Esophagus mucosa (tissue), 1 donor: ENCODE data around the gene KCNQ2. TPM values are rescaled to one million over a fixed set of nuclear protein-coding genes. Genes with fewer than 3 reads are reported as not detected.
"Not testable (repeated sequence)": the region's sequence is repeated elsewhere in the genome, so short reads cannot be mapped to it uniquely, and the experiment has no call there.

ENCODE experiments used
- ATAC-seq: fragments of 200-7000 bp; cut with Tn5 transposase; one replicate; pipeline ENCODE4 v1.9.1; 2020
- total RNA-seq: library from RNA; stranded (reverse); gene quantifications from one replicate; pipeline ENCODE4 v1.2.4, GENCODE V29; 2023
- donor health status: DM: yes; HTN: yes; CAD: no.

The KCNQ2 gene
- total RNA-seq, 1 donor from 2014 or later: not detected

GRCh38 chr20:63490416-63490815 lies 18.0 kb upstream of the KCNQ2 start:
- ATAC-seq: no peak

DNA sequence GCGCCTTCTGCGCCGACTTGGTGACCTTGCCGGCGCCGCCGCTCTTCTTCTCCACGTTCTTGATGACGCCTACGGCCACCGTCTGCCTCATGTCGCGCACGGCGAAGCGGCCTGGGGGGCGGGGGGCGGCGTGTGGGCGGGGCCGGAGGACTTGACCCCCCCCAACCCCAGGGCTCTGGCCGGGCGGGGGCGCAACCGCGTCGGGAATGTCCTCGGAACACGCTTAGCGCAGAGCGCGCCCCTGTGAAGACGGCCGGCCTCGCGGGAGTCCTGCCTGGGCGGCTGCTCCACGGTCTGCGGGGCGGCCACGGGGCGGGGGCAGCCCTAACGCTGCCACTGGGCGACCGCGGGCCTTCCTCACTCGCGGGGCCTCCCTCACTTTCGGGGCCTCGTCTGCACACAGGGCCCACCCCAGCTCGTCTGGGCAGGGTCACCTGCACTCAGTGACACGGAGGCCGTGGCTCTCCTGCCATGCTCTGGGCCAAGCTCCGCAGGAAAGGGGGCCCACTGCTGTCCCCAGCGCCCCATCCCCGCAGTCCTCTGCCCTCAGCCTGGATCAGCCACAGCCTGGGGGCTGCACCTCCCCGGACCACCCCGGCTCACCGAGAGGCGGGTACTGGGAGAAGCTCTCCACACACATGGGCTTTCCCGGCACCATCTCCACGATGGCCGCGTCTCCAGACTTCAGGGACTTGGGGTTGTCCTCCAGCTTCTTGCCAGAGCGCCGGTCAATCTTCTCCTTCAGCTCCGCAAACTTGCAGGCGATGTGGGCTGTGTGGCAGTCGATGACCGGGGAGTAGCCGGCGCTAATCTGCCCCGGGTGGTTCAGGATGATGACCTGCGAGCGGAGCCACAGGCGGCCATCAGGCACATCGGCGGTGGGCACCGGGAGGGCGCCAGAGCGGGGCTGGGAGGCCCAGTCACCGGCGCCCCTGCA lies 16.1 kb upstream of the KCNQ2 start:
- peak; percentile 4 for ATAC-seq

DNA sequence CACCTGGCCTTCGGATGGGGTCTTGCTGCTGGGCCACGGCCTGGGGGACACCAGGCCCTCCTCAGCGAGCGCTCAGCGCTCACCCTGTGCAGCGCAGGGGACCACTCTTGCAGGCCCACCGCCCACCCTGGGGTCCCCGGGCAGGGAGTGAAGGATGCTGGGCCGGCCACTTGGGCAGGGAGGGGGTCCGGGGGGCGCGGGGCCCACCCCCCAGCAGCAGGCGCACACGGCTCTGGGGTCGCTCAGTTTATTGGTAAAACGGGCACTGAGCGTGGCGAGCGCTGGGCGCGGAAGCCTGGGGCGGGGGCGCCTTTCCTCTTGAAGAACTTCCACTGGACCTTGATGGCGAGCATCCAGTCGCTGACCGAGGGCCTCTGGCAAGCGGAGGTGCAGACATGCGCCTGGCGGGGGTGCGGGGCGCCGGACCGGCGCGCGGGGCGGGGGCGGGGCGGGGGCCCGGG lies 15.4 kb upstream of the KCNQ2 start:
- no peak for ATAC-seq

GRCh38 chr20:63487116-63487764 lies 14.8 kb upstream of the KCNQ2 start:
- no peak for ATAC-seq

- no peak for ATAC-seq
Measured at GRCh38 chr20:63486300-63486855, 13.9 kb upstream of the KCNQ2 start.

- ATAC-seq: no peak
Measured at GRCh38 chr20:63484651-63485403, 12.4 kb upstream of the KCNQ2 start.

DNA sequence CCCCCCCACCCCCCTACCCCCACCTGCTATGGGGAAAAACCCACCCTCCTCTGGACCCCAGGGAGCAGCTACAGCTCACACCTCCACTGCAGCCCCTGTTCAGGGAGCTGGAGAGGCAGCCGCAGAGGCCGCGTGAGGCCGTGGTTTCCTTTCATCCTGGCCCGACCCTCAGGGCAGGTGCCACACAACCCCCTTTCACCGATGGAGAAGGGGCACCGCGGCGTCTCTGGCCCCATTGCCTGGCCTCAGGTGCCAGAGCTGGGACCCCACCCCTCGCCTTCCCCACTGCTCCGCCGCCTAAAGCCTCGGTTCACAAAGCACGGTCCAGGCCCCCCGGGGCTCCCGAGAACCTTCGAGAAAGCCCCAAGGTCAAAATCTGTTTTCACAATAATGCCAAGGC lies 11.8 kb upstream of the KCNQ2 start:
- no peak for ATAC-seq

DNA sequence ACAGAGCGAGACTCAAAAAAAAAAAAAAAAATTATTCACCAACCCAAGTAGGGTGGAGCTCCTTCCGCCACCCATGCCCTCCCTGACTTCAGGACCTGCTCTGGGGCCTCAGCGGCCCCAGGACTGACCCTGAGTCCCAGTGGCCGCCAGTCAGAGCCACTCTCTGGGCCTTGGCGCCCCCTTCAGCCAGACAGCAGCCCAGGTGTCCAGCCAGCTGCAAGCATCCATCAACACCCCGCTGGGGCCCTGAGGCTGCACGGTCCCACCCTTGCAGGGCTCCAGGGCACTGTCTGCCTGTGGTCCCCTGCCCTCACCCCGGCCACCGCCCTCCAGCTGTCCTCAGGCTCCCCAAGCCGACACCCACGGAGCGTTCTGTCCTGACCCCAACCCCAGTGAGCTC lies 11.4 kb upstream of the KCNQ2 start:
- no peak for ATAC-seq

GRCh38 chr20:63482021-63482587 lies 9.6 kb upstream of the KCNQ2 start:
- no peak for ATAC-seq

DNA sequence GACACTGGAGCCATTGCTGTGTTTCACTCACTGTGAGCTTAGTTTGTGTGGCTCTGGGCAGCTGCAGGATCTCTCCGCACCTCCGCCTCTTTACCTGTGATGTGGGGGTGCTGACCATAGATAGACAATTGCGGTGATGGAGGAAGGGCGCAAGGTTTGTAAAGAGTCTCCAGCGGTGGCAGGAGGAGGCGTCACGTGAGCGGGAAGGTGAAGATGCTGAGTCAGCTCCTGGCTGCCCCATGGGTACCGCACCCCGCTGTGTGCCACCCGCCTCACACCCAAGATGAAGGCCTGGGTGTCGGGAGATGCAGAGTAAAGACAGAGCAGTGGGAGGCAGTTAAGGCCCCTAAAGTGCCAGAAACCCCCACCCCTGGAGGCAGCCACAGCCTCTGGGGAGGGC lies 9.0 kb upstream of the KCNQ2 start:
- no peak for ATAC-seq

DNA sequence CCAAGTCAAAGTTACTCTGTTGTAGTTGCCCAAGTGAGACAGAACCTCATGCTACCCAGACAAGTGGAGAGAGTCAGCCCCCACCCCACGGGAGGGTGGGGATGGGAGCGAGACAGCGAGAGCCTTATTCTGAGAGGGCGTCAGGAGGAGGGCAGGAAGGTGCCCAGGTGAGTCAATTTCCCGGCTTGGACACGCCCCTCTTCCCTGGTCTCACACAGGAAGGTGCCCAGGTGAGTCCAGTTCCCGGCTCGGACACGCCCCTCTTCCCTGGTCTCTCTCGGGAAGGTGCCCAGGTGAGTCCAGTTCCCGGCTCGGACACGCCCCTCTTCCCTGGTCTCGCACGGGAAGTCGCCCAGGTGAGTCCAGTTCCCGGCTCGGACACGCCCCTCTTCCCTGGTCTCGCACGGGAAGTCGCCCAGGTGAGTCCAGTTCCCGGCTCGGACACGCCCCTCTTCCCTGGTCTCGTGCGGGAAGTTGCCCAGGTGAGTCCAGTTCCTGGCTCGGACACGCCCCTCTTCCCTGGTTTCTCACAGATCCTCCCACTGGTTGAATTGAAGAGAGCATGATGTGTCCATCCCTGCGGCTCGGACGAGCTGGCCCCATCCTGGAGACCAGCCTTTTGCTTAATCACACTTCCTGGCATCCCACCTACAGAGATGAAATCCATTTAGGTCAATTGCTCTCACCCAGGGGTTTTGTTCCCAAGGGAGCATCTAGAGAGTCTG lies 7.4 kb upstream of the KCNQ2 start:
- not testable (repeated sequence) for ATAC-seq

DNA sequence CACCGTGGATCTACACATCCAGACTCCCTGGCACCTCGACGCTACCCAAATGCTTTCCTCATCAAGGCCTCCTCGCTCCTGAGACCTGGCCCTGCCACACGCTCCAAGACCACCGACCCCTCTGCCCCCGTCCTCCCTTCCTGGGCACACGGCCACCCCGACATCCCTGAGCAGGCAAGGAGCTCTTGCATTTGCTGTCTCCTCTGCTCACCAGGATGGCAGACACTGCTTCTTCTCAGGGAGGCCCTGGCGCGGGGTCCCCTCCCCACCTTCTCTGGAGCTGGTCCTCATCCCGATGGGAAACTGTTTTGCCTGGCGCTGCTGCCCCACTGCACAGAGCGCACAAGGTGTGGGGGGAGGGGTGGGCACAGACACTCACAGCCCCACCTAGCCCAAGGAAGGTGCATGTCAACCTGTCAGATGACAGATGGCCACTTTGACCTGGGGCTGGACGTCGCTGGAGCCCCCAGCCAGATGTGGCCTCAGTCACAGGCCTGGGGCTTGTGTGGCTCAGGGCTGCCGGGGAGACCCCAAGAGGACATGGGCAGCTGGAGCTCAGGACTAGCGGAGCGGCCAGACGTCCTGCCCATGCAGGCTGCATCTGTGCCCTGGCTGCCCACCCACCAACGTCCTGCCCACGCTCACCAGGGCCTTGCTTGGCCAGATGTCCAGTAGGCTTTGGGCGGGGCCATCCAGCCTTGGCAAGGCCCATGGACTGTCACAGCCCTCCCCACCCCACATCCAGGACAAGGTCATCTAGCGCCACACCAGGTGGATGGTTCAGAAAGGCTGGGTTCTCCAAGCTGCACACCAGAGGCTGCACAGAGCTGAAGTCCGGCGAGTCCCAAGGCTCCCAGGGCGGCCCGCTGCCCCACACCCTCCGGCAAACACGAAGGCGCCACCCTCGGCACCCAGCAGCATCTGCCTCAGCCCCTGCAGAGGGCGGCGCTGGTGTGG lies 6.2 kb upstream of the KCNQ2 start:
- no peak for ATAC-seq

GRCh38 chr20:63477944-63478343 lies 5.5 kb upstream of the KCNQ2 start:
- no peak for ATAC-seq

DNA sequence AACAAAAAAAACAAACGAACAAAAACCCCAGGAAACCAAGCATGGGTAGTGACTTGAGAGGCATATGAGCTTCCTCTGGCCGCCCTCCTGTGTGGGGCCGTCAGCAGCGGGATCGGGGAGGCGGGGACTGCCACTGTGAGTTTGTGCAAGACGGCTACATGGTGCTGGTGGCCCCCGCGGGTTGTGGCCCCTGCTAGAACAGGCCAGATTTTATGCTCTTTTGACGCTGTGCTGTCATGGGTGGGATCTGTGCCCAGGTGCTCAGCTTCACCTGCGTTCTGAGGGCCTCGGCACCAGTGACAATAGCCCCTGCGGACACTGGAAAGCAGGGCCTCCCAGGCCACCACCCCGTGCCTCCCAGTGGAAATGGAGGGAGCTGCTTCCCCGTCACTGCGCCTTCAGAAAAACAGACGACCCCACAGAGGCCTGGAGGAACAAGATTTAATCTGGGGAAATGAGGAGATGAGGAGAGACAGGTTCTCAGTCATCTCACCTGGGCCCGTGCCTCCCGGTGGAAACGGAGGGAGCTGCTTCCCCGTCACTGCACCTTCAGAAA lies 4.7 kb upstream of the KCNQ2 start:
- no peak for ATAC-seq

DNA sequence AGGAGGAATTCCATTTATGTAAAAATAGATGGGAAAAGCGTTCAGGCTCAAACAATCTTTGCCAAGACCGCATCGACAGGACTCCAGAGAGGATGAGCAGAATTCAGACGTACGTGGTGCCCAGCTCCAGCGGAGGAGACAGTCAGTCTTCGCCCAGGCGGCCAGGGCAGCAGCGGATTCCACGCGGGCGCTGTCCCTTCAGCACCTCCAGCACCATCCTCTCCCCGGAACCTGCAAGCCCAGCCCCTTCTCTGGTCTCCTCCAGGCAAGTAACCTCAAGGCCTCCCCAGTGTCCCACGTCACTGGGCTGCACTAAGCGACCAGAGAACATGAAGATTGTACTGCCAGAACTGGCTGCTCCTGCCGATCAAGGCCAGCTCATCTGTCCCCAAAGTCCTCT lies 2.8 kb upstream of the KCNQ2 start:
- ATAC-seq: peak; percentile 13

- ATAC-seq: no peak
Measured at GRCh38 chr20:63473555-63474449, 1.3 kb upstream of the KCNQ2 start.

GRCh38 chr20:63472862-63473390 lies 471 bp upstream of the KCNQ2 start:
- ATAC-seq: no peak

- no peak for ATAC-seq
Measured at GRCh38 chr20:63471717-63471980, 806 bp downstream of the KCNQ2 start.
